ENCODE measurements around the gene PIGS. TPM values are rescaled to one million over a fixed set of nuclear protein-coding genes. Genes with fewer than 3 reads are reported as not detected.
"Not testable (repeated sequence)": the region's sequence is repeated elsewhere in the genome, so short reads cannot be mapped to it uniquely, and the experiment has no call there.

Gene PIGS
- total RNA-seq, 1 donor, result 49.9 TPM

GRCh38 chr17:28578246-28579195 lies 7.2 kb upstream of the PIGS start:
- Histone ChIP-seq H3K27me3 (ENCODE audit: insufficient read depth, low read length) (no peaks in the 10 kb centered on the region), H3K4me1 (ENCODE audit: insufficient read depth, low read length) (peaks cover 4% of the 10 kb centered on the region), H2AFZ (ENCODE audit: low read length) (no peak overlapping the region), H3K4me3 (ENCODE audit: insufficient read depth, low read length) (no peak overlapping the region), H3K79me2 (ENCODE audit: insufficient read depth, low read length) (no peaks in the 10 kb centered on the region), H3K27ac (ENCODE audit: low read depth, low read length) (no peak overlapping the region), H3K4me2 (ENCODE audit: insufficient read depth, low read length) (no peak overlapping the region), H4K20me1 (ENCODE audit: insufficient read depth, low read length) (peaks cover 3% of the 10 kb centered on the region), H3K36me3 (ENCODE audit: insufficient read depth, low read length) (peaks cover 51% of the 10 kb centered on the region), H3K9me3 (ENCODE audit: low read depth, low read length) (no peaks in the 10 kb centered on the region)
- no peak for DNase-seq (ENCODE audit: insufficient read length, low spot score, missing footprints)
- TF ChIP-seq CTCF (IDR thresholded peaks at IDR 0.05; ENCODE audit: extremely low read depth, low read depth, low read length), result no peak

- Histone ChIP-seq H2AFZ (ENCODE audit: low read length) (peak overlapping the region; percentile 88), H3K36me3 (ENCODE audit: insufficient read depth, low read length) (peaks cover 40% of the 10 kb centered on the region), H3K4me2 (ENCODE audit: insufficient read depth, low read length) (peak overlapping the region; percentile 84), H3K4me1 (ENCODE audit: insufficient read depth, low read length) (peaks cover 12% of the 10 kb centered on the region), H3K4me3 (ENCODE audit: insufficient read depth, low read length) (no peak overlapping the region), H4K20me1 (ENCODE audit: insufficient read depth, low read length) (peaks cover 3% of the 10 kb centered on the region), H3K27me3 (ENCODE audit: insufficient read depth, low read length) (no peaks in the 10 kb centered on the region), H3K27ac (ENCODE audit: low read depth, low read length) (no peak overlapping the region), H3K79me2 (ENCODE audit: insufficient read depth, low read length) (no peaks in the 10 kb centered on the region), H3K9me3 (ENCODE audit: low read depth, low read length) (no peaks in the 10 kb centered on the region)
- DNase-seq (ENCODE audit: insufficient read length, low spot score, missing footprints), result no peak
- no peak for TF ChIP-seq CTCF (IDR thresholded peaks at IDR 0.05; ENCODE audit: extremely low read depth, low read depth, low read length)
Measured at GRCh38 chr17:28577466-28577824, 6.1 kb upstream of the PIGS start.

GRCh38 chr17:28576758-28577465 lies 5.6 kb upstream of the PIGS start, which contains the start of gene ALDOC:
ALDOC (minus strand) TSS chr17:28576895; CDS start chr17:28575532, 1,363 bp downstream.
- peak within 1 kb of the TSS; percentile 88 for H2AFZ ChIP-seq (ENCODE audit: low read length)
- DNase-seq (ENCODE audit: insufficient read length, low spot score, missing footprints), result peak; percentile 99

GRCh38 chr17:28576016-28576415 lies 4.7 kb upstream of the PIGS start:
- H3K4me3 ChIP-seq (ENCODE audit: insufficient read depth, low read length); H3K4me2 ChIP-seq (ENCODE audit: insufficient read depth, low read length); DNase-seq (ENCODE audit: insufficient read length, low spot score, missing footprints); H2AFZ ChIP-seq (ENCODE audit: low read length); H3K79me2 ChIP-seq (ENCODE audit: insufficient read depth, low read length); H4K20me1 ChIP-seq (ENCODE audit: insufficient read depth, low read length); H3K9me3 ChIP-seq (ENCODE audit: low read depth, low read length); H3K27ac ChIP-seq (ENCODE audit: low read depth, low read length); H3K27me3 ChIP-seq (ENCODE audit: insufficient read depth, low read length): not testable (repeated sequence)
- Histone ChIP-seq H3K36me3 (ENCODE audit: insufficient read depth, low read length) (peaks cover 37% of the 10 kb centered on the region), H3K4me1 (ENCODE audit: insufficient read depth, low read length) (peaks cover 20% of the 10 kb centered on the region)

More at GRCh38 chr17:28576758-28577465, 5.6 kb upstream of the PIGS start, which contains the start of gene ALDOC:
- H3K36me3 ChIP-seq (ENCODE audit: insufficient read depth, low read length), result peaks cover 37% of the 10 kb centered on the region
- peak within 1 kb of the TSS; percentile 84 for H3K4me2 ChIP-seq (ENCODE audit: insufficient read depth, low read length)
- H3K79me2 ChIP-seq (ENCODE audit: insufficient read depth, low read length), result no peaks in the 10 kb centered on the region
- peaks cover 17% of the 10 kb centered on the region for H3K4me1 ChIP-seq (ENCODE audit: insufficient read depth, low read length)
- H3K27ac ChIP-seq (ENCODE audit: low read depth, low read length), result no peak within 1 kb of the TSS
- peak within 1 kb of the TSS; percentile 67 for H3K4me3 ChIP-seq (ENCODE audit: insufficient read depth, low read length)
- no peaks in the 10 kb centered on the region for H3K9me3 ChIP-seq (ENCODE audit: low read depth, low read length)
- TF ChIP-seq CTCF (IDR thresholded peaks at IDR 0.05; ENCODE audit: extremely low read depth, low read depth, low read length), result no peak
- H3K27me3 ChIP-seq (ENCODE audit: insufficient read depth, low read length), result no peaks in the 10 kb centered on the region
- H4K20me1 ChIP-seq (ENCODE audit: insufficient read depth, low read length), result peaks cover 3% of the 10 kb centered on the region

All from osteoblast (primary cell).